Coronary artery (tissue), 2 donors: Measurements from ENCODE around the gene MAP4K2.

Source experiments
- DNase-seq: peaks from one replicate; pipeline ENCODE4 v3.0.0-alpha.2; 2017; ENCODE audit warnings: low spot score
- H3K27ac ChIP-seq, 2 donors: fragments of 200-600 bp; sonication (generic); one replicate each; pipeline ENCODE4 v1.5.1; 2016 to 2019
- H3K4me3 ChIP-seq: fragments of 200-600 bp; sonication (generic); 2 replicates; pipeline ENCODE4 v1.5.1; 2016; ENCODE audit warnings: mild to moderate bottlenecking, moderate library complexity
- CTCF ChIP-seq: fragments of 200-600 bp; sonication (generic); IDR thresholded peaks from one replicate; pipeline ENCODE4 v1.5.1; 2019; ENCODE audit warnings: antibody characterized with exemption

Gene MAP4K2

GRCh38 chr11:64744544-64745188, 58.3 kb downstream of the MAP4K2 start:
- Histone ChIP-seq H3K27ac (peak overlapping the region; percentile 91 to 99), H3K4me3 (peak overlapping the region; percentile 76)
- no peak for TF ChIP-seq CTCF
- DNase-seq, result no peak

- Histone ChIP-seq H3K27ac (peak within 1 kb of the TSS; percentile 91 to 99), H3K4me3 (peak within 1 kb of the TSS; percentile 76)
- peak; percentile 88 for DNase-seq
- TF ChIP-seq CTCF, result peak; percentile 52
These were observed 59.1 kb downstream of the MAP4K2 start, which contains the start of gene RASGRP2 for GRCh38 chr11:64743591-64744543. RASGRP2 (minus strand) TSS chr11:64744142; CDS start chr11:64742866, 1,276 bp downstream.

DNA sequence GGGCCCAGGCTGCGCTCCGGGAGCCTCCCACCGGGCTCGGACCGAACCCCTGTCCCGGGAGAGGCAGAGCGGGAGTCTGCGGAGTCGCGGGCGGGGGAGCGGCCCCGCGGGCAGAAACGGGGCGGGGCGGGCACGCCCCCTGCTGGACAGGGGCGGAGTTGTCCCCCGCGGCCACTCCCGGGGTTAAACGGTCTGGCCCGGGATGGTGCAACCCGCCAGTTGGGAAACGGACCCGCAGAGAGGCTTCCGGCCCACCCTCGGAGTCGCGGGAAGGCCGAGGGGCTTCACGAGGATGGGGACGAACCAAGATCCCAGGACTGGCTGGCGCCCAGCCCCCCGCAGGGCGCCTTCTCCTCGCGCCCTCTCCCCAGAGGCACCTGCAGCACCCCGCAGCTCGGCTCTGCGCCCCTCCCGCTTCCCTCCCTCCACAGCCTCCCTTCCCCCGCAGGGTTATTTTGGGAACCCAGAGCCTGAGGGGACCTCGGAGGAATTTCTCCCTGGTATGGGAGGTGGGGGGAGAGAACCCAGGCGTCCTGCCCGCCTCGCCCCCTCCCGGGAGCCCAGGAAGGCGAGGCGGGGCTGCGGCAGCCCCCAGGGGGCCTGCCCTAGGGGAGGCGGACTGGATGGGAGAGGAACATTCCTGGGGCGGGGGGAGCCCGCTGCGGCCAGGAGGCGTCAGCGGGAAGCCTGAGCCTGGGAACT, 60.0 kb downstream of the MAP4K2 start:
- H3K27ac ChIP-seq, result peak overlapping the region; percentile 91 to 99
- peak; percentile 88 for TF ChIP-seq CTCF
- peak overlapping the region; percentile 76 for H3K4me3 ChIP-seq
- peak; percentile 93 for DNase-seq

- Histone ChIP-seq H3K27ac (peak overlapping the region; percentile 91 to 99), H3K4me3 (peak overlapping the region; percentile 76)
- TF ChIP-seq CTCF, result no peak
- DNase-seq, result no peak
These were observed 60.7 kb downstream of the MAP4K2 start for GRCh38 chr11:64742087-64742888.

DNA sequence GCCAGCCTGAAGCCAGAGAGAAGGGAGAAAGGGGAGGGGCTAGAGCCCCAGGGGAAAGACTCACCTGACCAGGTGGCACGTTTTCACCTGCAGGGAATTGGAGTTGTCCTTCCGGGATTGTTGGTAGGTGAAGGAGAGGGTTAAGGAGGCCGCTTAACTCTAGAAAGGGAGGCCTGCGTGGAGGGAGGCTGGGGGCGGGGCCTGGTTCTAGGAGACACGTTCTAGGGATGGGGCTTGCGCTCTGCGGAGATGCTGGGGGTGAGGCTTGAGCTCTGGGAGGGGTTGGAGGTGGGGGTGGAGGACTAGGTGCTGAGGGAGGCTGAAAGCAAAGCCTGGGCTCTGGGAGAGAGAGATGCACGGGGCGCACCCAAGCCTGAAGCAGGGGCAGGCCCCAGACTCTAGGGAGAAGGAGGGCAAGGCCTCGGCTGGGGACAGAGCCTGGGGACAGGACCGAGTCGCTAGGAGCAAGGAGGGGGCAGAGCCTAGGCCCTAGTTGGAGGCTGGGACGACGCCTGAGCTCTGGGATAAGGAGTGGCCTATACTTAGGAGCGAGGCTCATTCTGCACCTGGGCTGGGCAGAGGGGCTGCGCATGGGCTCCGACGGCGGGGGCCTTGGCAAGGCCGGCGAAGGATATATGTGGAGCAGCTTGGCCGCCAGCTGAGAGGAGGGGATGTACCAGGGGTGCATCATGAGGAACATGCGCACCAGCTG, 61.5 kb downstream of the MAP4K2 start:
- Histone ChIP-seq H3K27ac (peak overlapping the region; percentile 91 to 99), H3K4me3 (peak overlapping the region; percentile 76)
- DNase-seq, result no peak
- TF ChIP-seq CTCF, result no peak

GRCh38 chr11:64739871-64740270, 63.1 kb downstream of the MAP4K2 start:
- H3K27ac ChIP-seq, result no peak overlapping the region
- no peak overlapping the region for H3K4me3 ChIP-seq
- TF ChIP-seq CTCF, result no peak
- DNase-seq, result no peak
